ENCODE measurements around the gene UBXN11.
"Not testable (repeated sequence)": the region's sequence is repeated elsewhere in the genome, so short reads cannot be mapped to it uniquely, and the experiment has no call there.

Gene UBXN11

DNA sequence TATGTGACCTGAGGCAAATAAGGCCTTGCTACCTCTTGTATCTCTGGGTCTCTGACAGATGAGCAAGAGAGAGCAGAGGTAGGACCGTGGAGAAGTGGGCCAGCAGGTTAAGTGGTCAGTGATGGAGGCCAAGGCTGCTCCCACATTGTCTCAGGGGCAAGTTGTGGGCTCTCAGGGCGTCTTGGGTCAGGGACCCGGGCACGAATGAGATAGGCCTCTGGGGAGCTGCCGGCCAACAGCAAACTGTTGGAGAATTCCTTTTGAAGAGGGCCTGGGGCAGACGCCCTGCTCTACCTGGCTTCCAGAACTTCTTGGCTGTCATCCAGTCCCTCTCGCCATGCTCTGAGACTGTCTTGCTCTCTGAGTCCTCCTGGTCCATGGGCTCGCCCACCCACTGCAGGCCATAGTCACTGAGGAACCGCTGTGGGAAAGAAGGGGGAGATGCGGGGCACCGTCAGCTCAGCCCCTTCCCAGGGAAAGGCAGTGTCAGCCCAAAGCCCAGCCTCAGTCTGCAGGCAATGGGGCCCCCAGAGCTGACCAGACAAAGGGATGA lies 12.4 kb downstream of the UBXN11 start:
- no peak overlapping the region for H3K9ac ChIP-seq (ENCODE audit: low read length)
- TF ChIP-seq EZH2phosphoT487 (IDR thresholded peaks at IDR 0.05; ENCODE audit: low read depth): no peak
- TF ChIP-seq, protein P1, sequence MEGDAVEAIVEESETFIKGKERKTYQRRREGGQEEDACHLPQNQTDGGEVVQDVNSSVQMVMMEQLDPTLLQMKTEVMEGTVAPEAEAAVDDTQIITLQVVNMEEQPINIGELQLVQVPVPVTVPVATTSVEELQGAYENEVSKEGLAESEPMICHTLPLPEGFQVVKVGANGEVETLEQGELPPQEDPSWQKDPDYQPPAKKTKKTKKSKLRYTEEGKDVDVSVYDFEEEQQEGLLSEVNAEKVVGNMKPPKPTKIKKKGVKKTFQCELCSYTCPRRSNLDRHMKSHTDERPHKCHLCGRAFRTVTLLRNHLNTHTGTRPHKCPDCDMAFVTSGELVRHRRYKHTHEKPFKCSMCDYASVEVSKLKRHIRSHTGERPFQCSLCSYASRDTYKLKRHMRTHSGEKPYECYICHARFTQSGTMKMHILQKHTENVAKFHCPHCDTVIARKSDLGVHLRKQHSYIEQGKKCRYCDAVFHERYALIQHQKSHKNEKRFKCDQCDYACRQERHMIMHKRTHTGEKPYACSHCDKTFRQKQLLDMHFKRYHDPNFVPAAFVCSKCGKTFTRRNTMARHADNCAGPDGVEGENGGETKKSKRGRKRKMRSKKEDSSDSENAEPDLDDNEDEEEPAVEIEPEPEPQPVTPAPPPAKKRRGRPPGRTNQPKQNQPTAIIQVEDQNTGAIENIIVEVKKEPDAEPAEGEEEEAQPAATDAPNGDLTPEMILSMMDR (IDR thresholded peaks at IDR 0.05; ENCODE audit: low read depth, low read length): no peak
- H3K4me3 ChIP-seq (ENCODE audit: low read length): no peak overlapping the region
- peaks cover 10% of the 10 kb centered on the region; the same call in 1 of the 2 replicates for H3K9me3 ChIP-seq (ENCODE audit: insufficient read depth, low read length)
- H3K79me2 ChIP-seq (ENCODE audit: low read length): no peaks in the 10 kb centered on the region
- no peak overlapping the region for H3K4me2 ChIP-seq (ENCODE audit: low read length)
- no peak overlapping the region for H2AFZ ChIP-seq (ENCODE audit: low read depth, low read length)
- H3K4me1 ChIP-seq (ENCODE audit: low read length): peaks cover 22% of the 10 kb centered on the region
- H3K27me3 ChIP-seq (ENCODE audit: low read depth, low read length): no peaks in the 10 kb centered on the region
- H3K27ac ChIP-seq (ENCODE audit: low read length): no peak overlapping the region
- H3K36me3 ChIP-seq (replicated peaks; ENCODE audit: low read depth, low read length): no peaks in the 10 kb centered on the region
- no peaks in the 10 kb centered on the region for H4K20me1 ChIP-seq (ENCODE audit: insufficient read depth, low read length)

DNA sequence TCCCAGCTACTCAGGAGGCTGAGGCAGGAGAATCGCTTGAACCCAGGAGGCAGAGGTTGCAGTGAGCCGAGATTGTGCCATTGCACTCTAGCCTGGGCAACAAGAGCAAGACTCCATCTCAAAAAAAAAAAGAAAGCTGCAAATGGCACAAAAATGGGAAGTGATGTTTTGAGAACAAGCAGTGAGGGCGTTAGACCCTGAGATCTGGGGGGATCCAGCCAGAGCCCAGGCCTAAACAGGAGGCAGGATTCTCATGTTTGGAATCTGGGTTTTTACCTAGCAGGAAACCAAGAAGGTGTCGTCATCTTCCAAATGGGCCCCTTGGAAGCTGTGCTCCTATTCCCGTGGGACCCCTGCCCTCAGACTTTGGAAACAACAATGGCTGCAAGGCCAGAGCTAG lies 13.7 kb downstream of the UBXN11 start:
- not testable (repeated sequence) for H4K20me1 ChIP-seq (ENCODE audit: insufficient read depth, low read length); H3K4me3 ChIP-seq (ENCODE audit: low read length)

DNA sequence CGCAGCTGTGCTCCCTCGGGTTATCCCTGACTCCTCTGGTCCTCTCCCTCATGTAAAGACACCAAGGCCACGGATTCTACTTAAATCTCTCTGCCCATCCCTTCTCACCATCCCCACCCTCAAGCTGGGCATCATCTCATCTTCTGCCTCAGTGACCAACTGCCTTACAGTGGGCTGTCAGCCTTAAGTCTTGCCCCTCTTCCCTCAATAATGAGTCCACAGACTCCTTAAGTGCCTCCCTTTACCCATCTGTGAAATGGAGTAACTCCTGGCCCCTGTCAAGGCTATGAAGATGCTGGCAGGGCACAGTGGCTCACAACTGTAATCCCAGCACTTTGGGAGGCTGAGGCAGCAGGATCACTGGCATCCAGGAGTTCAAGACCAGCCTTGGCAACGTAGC lies 14.5 kb downstream of the UBXN11 start:
- Histone ChIP-seq H3K9me3 (ENCODE audit: insufficient read depth, low read length) (peaks cover 10% of the 10 kb centered on the region; the same call in 1 of the 2 replicates), H3K4me1 (ENCODE audit: low read length) (peaks cover 43% of the 10 kb centered on the region), H2AFZ (ENCODE audit: low read depth, low read length) (no peak overlapping the region), H3K9ac (ENCODE audit: low read length) (no peak overlapping the region), H3K27me3 (ENCODE audit: low read depth, low read length) (no peaks in the 10 kb centered on the region), H3K36me3 (replicated peaks; ENCODE audit: low read depth, low read length) (no peaks in the 10 kb centered on the region), H3K27ac (ENCODE audit: low read length) (no peak overlapping the region), H3K79me2 (ENCODE audit: low read length) (no peaks in the 10 kb centered on the region), H3K4me2 (ENCODE audit: low read length) (no peak overlapping the region), H3K4me3 (ENCODE audit: low read length) (no peak overlapping the region), H4K20me1 (ENCODE audit: insufficient read depth, low read length) (no peaks in the 10 kb centered on the region)
- TF ChIP-seq, protein P1 (IDR thresholded peaks at IDR 0.05; ENCODE audit: low read depth, low read length): no peak
- TF ChIP-seq EZH2phosphoT487 (IDR thresholded peaks at IDR 0.05; ENCODE audit: low read depth): no peak

More for the DNA sequence above, 13.7 kb downstream of the UBXN11 start:
- Histone ChIP-seq H3K4me1 (ENCODE audit: low read length) (peaks cover 35% of the 10 kb centered on the region), H3K9me3 (ENCODE audit: insufficient read depth, low read length) (peaks cover 10% of the 10 kb centered on the region; the same call in 1 of the 2 replicates)
- not testable (repeated sequence) for H2AFZ ChIP-seq (ENCODE audit: low read depth, low read length); H3K79me2 ChIP-seq (ENCODE audit: low read length); H3K9ac ChIP-seq (ENCODE audit: low read length); H3K4me2 ChIP-seq (ENCODE audit: low read length); H3K36me3 ChIP-seq (replicated peaks; ENCODE audit: low read depth, low read length); H3K27ac ChIP-seq (ENCODE audit: low read length); H3K27me3 ChIP-seq (ENCODE audit: low read depth, low read length)

DNA sequence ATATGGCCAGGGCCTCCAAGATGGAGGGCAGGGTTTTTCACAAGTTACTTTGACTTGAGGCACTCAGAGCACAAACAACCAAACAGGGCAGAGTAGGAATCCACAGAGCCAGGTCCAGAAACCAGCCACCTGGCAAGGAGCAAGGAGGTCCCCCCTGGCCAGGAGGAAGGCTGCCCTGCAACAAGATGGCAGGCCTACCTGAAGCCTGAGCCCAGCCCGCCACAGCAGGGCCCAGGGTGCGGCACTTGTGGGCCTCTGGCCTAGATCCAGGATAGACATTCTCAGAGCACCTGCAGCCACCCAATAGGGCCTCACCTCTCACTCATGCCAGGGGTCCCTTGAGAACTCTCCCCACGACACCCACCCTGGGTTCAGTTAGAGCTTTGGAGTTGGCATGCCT lies 15.0 kb downstream of the UBXN11 start:
- Histone ChIP-seq H2AFZ (ENCODE audit: low read depth, low read length) (no peak overlapping the region), H3K4me1 (ENCODE audit: low read length) (peaks cover 46% of the 10 kb centered on the region), H3K4me3 (ENCODE audit: low read length) (no peak overlapping the region), H3K79me2 (ENCODE audit: low read length) (no peaks in the 10 kb centered on the region), H3K27ac (ENCODE audit: low read length) (no peak overlapping the region), H4K20me1 (ENCODE audit: insufficient read depth, low read length) (no peaks in the 10 kb centered on the region), H3K9ac (ENCODE audit: low read length) (no peak overlapping the region), H3K9me3 (ENCODE audit: insufficient read depth, low read length) (peaks cover 10% of the 10 kb centered on the region; the same call in 1 of the 2 replicates), H3K4me2 (ENCODE audit: low read length) (no peak overlapping the region), H3K27me3 (ENCODE audit: low read depth, low read length) (no peaks in the 10 kb centered on the region), H3K36me3 (replicated peaks; ENCODE audit: low read depth, low read length) (no peaks in the 10 kb centered on the region)
- TF ChIP-seq, protein P1 (IDR thresholded peaks at IDR 0.05; ENCODE audit: low read depth, low read length): no peak
- no peak for TF ChIP-seq EZH2phosphoT487 (IDR thresholded peaks at IDR 0.05; ENCODE audit: low read depth)

All from OCI-LY3 (cell line).